Fibroblast of lung (primary cell): Measurements from ENCODE around the gene DSCAML1. TPM values are rescaled to one million over a fixed set of nuclear protein-coding genes. Genes with fewer than 3 reads are reported as not detected.

Experiments
- DNase-seq, 2 donors: peaks; one replicate each; pipeline versions ENCODE4 v3.0.0 to v3.0.0-alpha.2; 2010; ENCODE audit warnings: low read depth in 2 of 2
- H2AFZ ChIP-seq: 2 replicates; pipeline ENCODE4 v1.5.1; 2012; ENCODE audit warnings: low read length, control low read depth, inconsistent platforms
- H3K27ac ChIP-seq: 2 replicates; pipeline ENCODE4 v1.5.1; 2011; ENCODE audit warnings: low read length, control low read depth; ENCODE audit not compliant: insufficient read depth
- H3K27me3 ChIP-seq: 2 replicates; pipeline ENCODE4 v1.5.1; 2011; ENCODE audit warnings: mild to moderate bottlenecking, low read length; ENCODE audit not compliant: control insufficient read depth, insufficient read depth
- H3K36me3 ChIP-seq: 2 replicates; pipeline ENCODE4 v1.5.1; 2011; ENCODE audit warnings: low read length; ENCODE audit not compliant: control insufficient read depth, insufficient read depth
- H3K4me1 ChIP-seq: 2 replicates; pipeline ENCODE4 v1.5.1; 2011; ENCODE audit warnings: low read length; ENCODE audit not compliant: control insufficient read depth, insufficient read depth; ENCODE audit errors: extremely low read depth
- H3K4me2 ChIP-seq: 2 replicates; pipeline ENCODE4 v1.5.1; 2011; ENCODE audit warnings: low read length, control low read depth; ENCODE audit not compliant: insufficient read depth; ENCODE audit errors: extremely low read depth
- H3K4me3 ChIP-seq, 4 experiments: fragments of 200-600 bp in 1 of 4; sonication (generic) in 1 of 4; replicated peaks in 1 of 4; 2 replicates each; pipeline ENCODE4 v1.5.1; 2011 to 2016; ENCODE audit warnings: low read length in 4 of 4, low read depth in 3 of 4, mild to moderate bottlenecking in 3 of 4, control low read depth in 2 of 4, inconsistent platforms in 1 of 4, mixed read lengths in 1 of 4; ENCODE audit not compliant: insufficient read depth in 1 of 4; ENCODE audit errors: control extremely low read depth in 1 of 4
- H3K79me2 ChIP-seq: 2 replicates; pipeline ENCODE4 v1.5.1; 2012; ENCODE audit warnings: mild to moderate bottlenecking, low read length, inconsistent platforms; ENCODE audit not compliant: control insufficient read depth, insufficient read depth
- H3K9ac ChIP-seq: 2 replicates; pipeline ENCODE4 v1.5.1; 2011; ENCODE audit warnings: mild to moderate bottlenecking, low read length, control low read depth; ENCODE audit not compliant: insufficient read depth
- H3K9me3 ChIP-seq: 2 replicates; pipeline ENCODE4 v1.5.1; 2012; ENCODE audit warnings: low read depth, low read length; ENCODE audit not compliant: control insufficient read depth, insufficient read depth
- H4K20me1 ChIP-seq: 2 replicates; pipeline ENCODE4 v1.5.1; 2011; ENCODE audit warnings: low read length; ENCODE audit not compliant: control insufficient read depth, insufficient read depth; ENCODE audit errors: extremely low read depth
- EZH2 ChIP-seq: IDR thresholded peaks from 2 replicates; pipeline ENCODE4 v1.5.1; 2012; ENCODE audit warnings: low read length, control low read depth, mild to moderate bottlenecking; ENCODE audit errors: missing control alignments
- polyA plus RNA-seq, 2 donors: library from polyadenylated mRNA; depleted of rRNA in 1 of 2; stranded (reverse) in 1 of 2; unstranded in 1 of 2; fragments of >200 nt; gene quantifications; 2 replicates each; pipeline ENCODE4 v1.2.1, GENCODE V29; 2011 to 2012; ENCODE audit warnings: missing spikeins in 1 of 2
- total RNA-seq: library from RNA; depleted of rRNA; stranded (reverse); fragments of >200 nt; gene quantifications from 2 replicates; pipeline ENCODE4 v1.2.1, GENCODE V29; 2014
- TF ChIP-seq, protein P1 (sequence below), 2 donors: IDR thresholded peaks in 1 of 2; conservative IDR thresholded peaks in 1 of 2; 1 replicate in 1 of 2; 2 replicates in 1 of 2; pipeline ENCODE4 v1.5.1; 2011 to 2012; ENCODE audit warnings: low read length in 2 of 2, control low read depth in 1 of 2, inconsistent platforms in 1 of 2, low read depth in 1 of 2, mild to moderate bottlenecking in 1 of 2

The DSCAML1 gene
- total and polyA plus RNA-seq, 2 donors (not counting 1 experiment from before 2014, with no cell fraction given) = not detected

GRCh38 chr11:117670443-117670842, 126.6 kb downstream of the DSCAML1 start:
- Histone ChIP-seq H3K27me3 (no peaks in the 10 kb centered on the region), H3K27ac (no peak overlapping the region), H3K4me2 (no peak overlapping the region), H3K9me3 (no peaks in the 10 kb centered on the region), H3K9ac (no peak overlapping the region), H3K79me2 (no peaks in the 10 kb centered on the region), H3K36me3 (no peaks in the 10 kb centered on the region), H2AFZ (no peak overlapping the region), H4K20me1 (no peaks in the 10 kb centered on the region), H3K4me3 (no peak overlapping the region), H3K4me1 (no peaks in the 10 kb centered on the region)
- no peak for DNase-seq
- TF ChIP-seq, protein P1, sequence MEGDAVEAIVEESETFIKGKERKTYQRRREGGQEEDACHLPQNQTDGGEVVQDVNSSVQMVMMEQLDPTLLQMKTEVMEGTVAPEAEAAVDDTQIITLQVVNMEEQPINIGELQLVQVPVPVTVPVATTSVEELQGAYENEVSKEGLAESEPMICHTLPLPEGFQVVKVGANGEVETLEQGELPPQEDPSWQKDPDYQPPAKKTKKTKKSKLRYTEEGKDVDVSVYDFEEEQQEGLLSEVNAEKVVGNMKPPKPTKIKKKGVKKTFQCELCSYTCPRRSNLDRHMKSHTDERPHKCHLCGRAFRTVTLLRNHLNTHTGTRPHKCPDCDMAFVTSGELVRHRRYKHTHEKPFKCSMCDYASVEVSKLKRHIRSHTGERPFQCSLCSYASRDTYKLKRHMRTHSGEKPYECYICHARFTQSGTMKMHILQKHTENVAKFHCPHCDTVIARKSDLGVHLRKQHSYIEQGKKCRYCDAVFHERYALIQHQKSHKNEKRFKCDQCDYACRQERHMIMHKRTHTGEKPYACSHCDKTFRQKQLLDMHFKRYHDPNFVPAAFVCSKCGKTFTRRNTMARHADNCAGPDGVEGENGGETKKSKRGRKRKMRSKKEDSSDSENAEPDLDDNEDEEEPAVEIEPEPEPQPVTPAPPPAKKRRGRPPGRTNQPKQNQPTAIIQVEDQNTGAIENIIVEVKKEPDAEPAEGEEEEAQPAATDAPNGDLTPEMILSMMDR (conservative IDR thresholded peaks at IDR 0.05 in 1 of 2, IDR thresholded peaks at IDR 0.05 in 1 of 2; ENCODE audit: low read depth in 1 of 2, low read length in 2 of 2) = no peak
- no peak for TF ChIP-seq EZH2

DNA sequence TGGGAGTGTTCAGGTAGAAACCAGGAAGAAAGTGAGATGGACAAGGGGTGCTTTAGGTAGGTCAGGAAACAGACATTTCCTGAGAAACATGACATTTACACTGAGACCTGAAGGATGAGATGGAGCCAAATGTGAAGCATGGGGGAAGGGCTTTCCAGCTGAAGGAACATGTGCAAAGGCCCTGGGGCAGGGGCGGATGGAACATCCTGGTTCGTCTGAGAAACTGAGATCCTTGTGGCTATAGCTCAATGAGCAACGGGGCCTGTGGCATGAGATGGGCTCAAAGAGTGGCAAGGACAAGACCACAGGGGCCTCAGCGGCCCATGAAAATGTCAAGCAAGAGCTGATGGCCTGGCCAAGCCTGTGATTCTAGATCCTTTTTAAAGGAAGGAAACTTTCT, 127.4 kb downstream of the DSCAML1 start:
- no peak for TF ChIP-seq EZH2
- TF ChIP-seq, protein P1 (conservative IDR thresholded peaks at IDR 0.05 in 1 of 2, IDR thresholded peaks at IDR 0.05 in 1 of 2; ENCODE audit: low read depth in 1 of 2, low read length in 2 of 2) = no peak
- Histone ChIP-seq H4K20me1 (no peaks in the 10 kb centered on the region), H3K36me3 (no peaks in the 10 kb centered on the region), H3K27me3 (no peaks in the 10 kb centered on the region), H3K4me1 (no peaks in the 10 kb centered on the region), H3K4me2 (no peak overlapping the region), H3K9ac (no peak overlapping the region), H3K4me3 (no peak overlapping the region), H3K27ac (no peak overlapping the region), H3K79me2 (no peaks in the 10 kb centered on the region), H3K9me3 (no peaks in the 10 kb centered on the region), H2AFZ (no peak overlapping the region)
- no peak for DNase-seq

DNA sequence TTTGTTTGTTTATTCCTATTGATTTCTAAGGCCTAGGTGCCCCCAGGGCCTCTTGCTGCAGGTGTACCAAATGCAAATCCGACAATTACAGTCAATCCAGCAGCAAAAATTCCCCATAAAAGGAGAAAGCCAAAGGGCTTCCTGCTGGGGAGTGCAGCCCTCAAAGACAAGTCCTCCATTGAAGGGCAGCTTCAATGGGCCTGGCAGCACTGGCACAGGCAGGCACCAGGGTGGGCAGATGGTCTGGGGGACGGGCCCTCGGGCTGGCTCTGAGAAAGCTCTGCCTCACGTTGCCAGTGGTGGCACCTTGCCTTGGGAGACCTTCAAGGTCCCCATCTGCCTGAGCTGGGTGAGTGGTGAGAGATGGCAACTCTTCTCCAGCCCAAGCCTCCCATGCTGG, 128.0 kb downstream of the DSCAML1 start:
- DNase-seq = no peak
- no peaks in the 10 kb centered on the region for H4K20me1 ChIP-seq
- no peak overlapping the region for H2AFZ ChIP-seq
- H3K4me1 ChIP-seq = no peaks in the 10 kb centered on the region
- TF ChIP-seq, protein P1 (conservative IDR thresholded peaks at IDR 0.05 in 1 of 2, IDR thresholded peaks at IDR 0.05 in 1 of 2; ENCODE audit: low read depth in 1 of 2, low read length in 2 of 2) = no peak
- TF ChIP-seq EZH2 = no peak
- H3K79me2 ChIP-seq = no peaks in the 10 kb centered on the region
- no peaks in the 10 kb centered on the region for H3K27me3 ChIP-seq
- no peak overlapping the region for H3K27ac ChIP-seq
- H3K36me3 ChIP-seq = no peaks in the 10 kb centered on the region
- H3K4me3 ChIP-seq = no peak overlapping the region
- no peak overlapping the region for H3K4me2 ChIP-seq
- no peak overlapping the region for H3K9ac ChIP-seq
- no peaks in the 10 kb centered on the region for H3K9me3 ChIP-seq
